SK-N-SH treated with all-trans-retinoic acid at 6 μM for 48 hours (cell line): ENCODE results near the gene MEX3B.

Experiments used
- ATAC-seq: fragments of 200-7000 bp; cut with Tn5 transposase; 3 replicates; pipeline ENCODE4 v1.9.1; 2020; ENCODE audit warnings: mild to moderate bottlenecking, moderate library complexity
- ARNTL ChIP-seq: fragments of 450-650 bp; formaldehyde crosslinking; IDR thresholded peaks from 2 replicates; pipeline ENCODE4 v1.5.0; 2020; ENCODE audit warnings: low read depth, mild to moderate bottlenecking, moderate library complexity, borderline replicate concordance
- BACH2 ChIP-seq: fragments of 250-450 bp; sonication (Bioruptor Pico); IDR thresholded peaks from 2 replicates; pipeline ENCODE4 v1.9.0; 2021; ENCODE audit warnings: mild to moderate bottlenecking, borderline replicate concordance
- CSDC2 ChIP-seq: fragments of 250-450 bp; sonication (Bioruptor Pico); IDR thresholded peaks from 2 replicates; pipeline ENCODE4 v1.5.0; 2020; ENCODE audit warnings: mild to moderate bottlenecking, moderate library complexity
- GLIS3 ChIP-seq: fragments of 250-450 bp; sonication (Bioruptor Pico); IDR thresholded peaks from 2 replicates; pipeline ENCODE4 v1.5.0; 2020; ENCODE audit warnings: mild to moderate bottlenecking, moderate library complexity
- ISL1 ChIP-seq: fragments of 250-450 bp; sonication (Bioruptor Pico); IDR thresholded peaks from 2 replicates; pipeline ENCODE4 v2.1.2; 2022; ENCODE audit warnings: mild to moderate bottlenecking, moderate library complexity
- OSR1 ChIP-seq: fragments of 250-450 bp; sonication (Bioruptor Pico); IDR thresholded peaks from 2 replicates; pipeline ENCODE4 v1.8.0; 2022; ENCODE audit warnings: moderate library complexity, mild to moderate bottlenecking, inconsistent platforms
- RARB ChIP-seq: fragments of 250-450 bp; sonication (Bioruptor Pico); IDR thresholded peaks from 2 replicates; pipeline ENCODE4 v1.8.0; 2021; ENCODE audit warnings: mild to moderate bottlenecking, moderate library complexity
- SNAI2 ChIP-seq: fragments of 250-450 bp; sonication (Bioruptor Pico); IDR thresholded peaks from 2 replicates; pipeline ENCODE4 v1.5.0; 2020; ENCODE audit warnings: mild to moderate bottlenecking, moderate library complexity
- TCF4 ChIP-seq: fragments of 250-450 bp; sonication (Bioruptor Pico); IDR thresholded peaks from 2 replicates; pipeline ENCODE4 v1.8.0; 2021; ENCODE audit warnings: mild to moderate bottlenecking, moderate library complexity, borderline replicate concordance
- TOX ChIP-seq: fragments of 250-450 bp; sonication (Bioruptor Pico); IDR thresholded peaks from 2 replicates; pipeline ENCODE4 v1.8.0; 2021; ENCODE audit warnings: mild to moderate bottlenecking, moderate library complexity, borderline replicate concordance
- ZC3H10 ChIP-seq: fragments of 250-450 bp; sonication (Bioruptor Pico); IDR thresholded peaks from 2 replicates; pipeline ENCODE4 v1.5.1; 2021; ENCODE audit warnings: mild to moderate bottlenecking, moderate library complexity
- ZFP3 ChIP-seq: fragments of 250-450 bp; sonication (Bioruptor Pico); IDR thresholded peaks from 2 replicates; pipeline ENCODE4 v1.5.0; 2020; ENCODE audit warnings: mild to moderate bottlenecking, moderate library complexity
- ZFP30 ChIP-seq: fragments of 450-650 bp; formaldehyde crosslinking; IDR thresholded peaks from 2 replicates; pipeline ENCODE4 v1.5.0; 2022; ENCODE audit warnings: mild to moderate bottlenecking, moderate library complexity
- ZNF565 ChIP-seq: fragments of 450-650 bp; formaldehyde crosslinking; conservative IDR thresholded peaks from 2 replicates; pipeline ENCODE4 v1.5.0; 2020; ENCODE audit warnings: low read depth, mild to moderate bottlenecking, moderate library complexity
- ZNF70 ChIP-seq: fragments of 450-650 bp; formaldehyde crosslinking; IDR thresholded peaks from 2 replicates; pipeline ENCODE4 v1.5.0; 2020; ENCODE audit warnings: mild to moderate bottlenecking, moderate library complexity
- ZNF8 ChIP-seq: fragments of 450-650 bp; formaldehyde crosslinking; IDR thresholded peaks from 2 replicates; pipeline ENCODE4 v1.5.0; 2020; ENCODE audit warnings: mild to moderate bottlenecking, moderate library complexity
- TF ChIP-seq, protein P1 (sequence below): fragments of 250-450 bp; sonication (Bioruptor Pico); IDR thresholded peaks from 2 replicates; pipeline ENCODE4 v1.8.0; 2021; ENCODE audit warnings: low read depth, mild to moderate bottlenecking, moderate library complexity, borderline replicate concordance
- TF ChIP-seq, protein P2 (sequence below): fragments of 250-450 bp; sonication (Bioruptor Pico); IDR thresholded peaks from 2 replicates; pipeline ENCODE4 v1.5.1; 2020; ENCODE audit warnings: low read depth, mild to moderate bottlenecking, moderate library complexity
- TF ChIP-seq, protein P3 (sequence below): fragments of 250-450 bp; sonication (Bioruptor Pico); IDR thresholded peaks from 2 replicates; pipeline ENCODE4 v1.5.1; 2021; ENCODE audit warnings: mild to moderate bottlenecking, moderate library complexity

The MEX3B gene

DNA sequence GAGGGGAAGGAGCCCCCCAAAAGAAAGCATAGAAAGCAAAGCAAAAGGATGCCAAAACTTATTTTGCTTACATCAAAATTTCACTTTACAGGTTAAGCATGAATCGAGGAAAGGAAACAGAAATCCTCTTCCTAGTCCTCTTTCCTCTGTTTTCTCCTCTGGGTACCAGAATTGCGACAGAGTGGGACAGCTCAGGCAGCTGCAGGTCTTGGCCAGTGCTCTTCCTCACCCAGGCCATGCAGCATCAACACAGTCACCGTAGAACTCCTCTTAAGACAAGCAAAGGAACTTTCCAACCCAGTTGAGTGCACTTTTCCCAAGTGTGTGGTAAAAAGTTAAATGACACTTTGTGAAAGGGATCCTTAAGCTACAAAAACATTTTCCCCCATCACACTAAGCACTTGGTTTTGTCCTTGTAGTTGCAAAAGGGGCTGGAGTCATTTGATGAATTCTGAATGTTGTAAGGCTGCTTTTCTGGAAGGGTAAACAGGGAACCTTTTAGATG, 45.9 kb upstream of the MEX3B start:
- TF ChIP-seq GLIS3 (CRISPR knock-in tag) (no peak), ZFP30 (CRISPR knock-in tag) (no peak), TCF4 (no peak), ZNF565 (CRISPR knock-in tag) (no peak), SNAI2 (CRISPR knock-in tag) (no peak), ZNF8 (CRISPR knock-in tag) (no peak)
- TF ChIP-seq, protein P1, sequence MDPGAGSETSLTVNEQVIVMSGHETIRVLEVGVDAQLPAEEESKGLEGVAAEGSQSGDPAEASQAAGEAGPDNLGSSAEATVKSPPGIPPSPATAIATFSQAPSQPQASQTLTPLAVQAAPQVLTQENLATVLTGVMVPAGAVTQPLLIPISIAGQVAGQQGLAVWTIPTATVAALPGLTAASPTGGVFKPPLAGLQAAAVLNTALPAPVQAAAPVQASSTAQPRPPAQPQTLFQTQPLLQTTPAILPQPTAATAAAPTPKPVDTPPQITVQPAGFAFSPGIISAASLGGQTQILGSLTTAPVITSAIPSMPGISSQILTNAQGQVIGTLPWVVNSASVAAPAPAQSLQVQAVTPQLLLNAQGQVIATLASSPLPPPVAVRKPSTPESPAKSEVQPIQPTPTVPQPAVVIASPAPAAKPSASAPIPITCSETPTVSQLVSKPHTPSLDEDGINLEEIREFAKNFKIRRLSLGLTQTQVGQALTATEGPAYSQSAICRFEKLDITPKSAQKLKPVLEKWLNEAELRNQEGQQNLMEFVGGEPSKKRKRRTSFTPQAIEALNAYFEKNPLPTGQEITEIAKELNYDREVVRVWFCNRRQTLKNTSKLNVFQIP, result no peak
- TF ChIP-seq, protein P2, sequence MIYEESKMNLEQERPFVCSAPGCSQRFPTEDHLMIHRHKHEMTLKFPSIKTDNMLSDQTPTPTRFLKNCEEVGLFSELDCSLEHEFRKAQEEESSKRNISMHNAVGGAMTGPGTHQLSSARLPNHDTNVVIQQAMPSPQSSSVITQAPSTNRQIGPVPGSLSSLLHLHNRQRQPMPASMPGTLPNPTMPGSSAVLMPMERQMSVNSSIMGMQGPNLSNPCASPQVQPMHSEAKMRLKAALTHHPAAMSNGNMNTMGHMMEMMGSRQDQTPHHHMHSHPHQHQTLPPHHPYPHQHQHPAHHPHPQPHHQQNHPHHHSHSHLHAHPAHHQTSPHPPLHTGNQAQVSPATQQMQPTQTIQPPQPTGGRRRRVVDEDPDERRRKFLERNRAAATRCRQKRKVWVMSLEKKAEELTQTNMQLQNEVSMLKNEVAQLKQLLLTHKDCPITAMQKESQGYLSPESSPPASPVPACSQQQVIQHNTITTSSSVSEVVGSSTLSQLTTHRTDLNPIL (CRISPR knock-in tag), result no peak
- ATAC-seq, result no peak

- TF ChIP-seq ISL1 (CRISPR knock-in tag) (no peak), ZFP30 (CRISPR knock-in tag) (no peak), ARNTL (CRISPR knock-in tag) (no peak), ZC3H10 (CRISPR knock-in tag) (no peak), OSR1 (CRISPR knock-in tag) (no peak), CSDC2 (no peak), ZFP3 (CRISPR knock-in tag) (no peak), RARB (CRISPR knock-in tag) (no peak), ZNF70 (CRISPR knock-in tag) (no peak), BACH2 (CRISPR knock-in tag) (no peak), ZNF8 (CRISPR knock-in tag) (no peak), TOX (CRISPR knock-in tag) (no peak)
- TF ChIP-seq, protein P1, result no peak
- TF ChIP-seq, protein P3, sequence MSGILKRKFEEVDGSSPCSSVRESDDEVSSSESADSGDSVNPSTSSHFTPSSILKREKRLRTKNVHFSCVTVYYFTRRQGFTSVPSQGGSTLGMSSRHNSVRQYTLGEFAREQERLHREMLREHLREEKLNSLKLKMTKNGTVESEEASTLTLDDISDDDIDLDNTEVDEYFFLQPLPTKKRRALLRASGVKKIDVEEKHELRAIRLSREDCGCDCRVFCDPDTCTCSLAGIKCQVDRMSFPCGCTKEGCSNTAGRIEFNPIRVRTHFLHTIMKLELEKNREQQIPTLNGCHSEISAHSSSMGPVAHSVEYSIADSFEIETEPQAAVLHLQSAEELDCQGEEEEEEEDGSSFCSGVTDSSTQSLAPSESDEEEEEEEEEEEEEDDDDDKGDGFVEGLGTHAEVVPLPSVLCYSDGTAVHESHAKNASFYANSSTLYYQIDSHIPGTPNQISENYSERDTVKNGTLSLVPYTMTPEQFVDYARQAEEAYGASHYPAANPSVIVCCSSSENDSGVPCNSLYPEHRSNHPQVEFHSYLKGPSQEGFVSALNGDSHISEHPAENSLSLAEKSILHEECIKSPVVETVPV (CRISPR knock-in tag), result no peak
- TF ChIP-seq, protein P2 (CRISPR knock-in tag), result no peak
- ATAC-seq, result no peak
Observed at GRCh38 chr15:82086243-82086995, 40.6 kb upstream of the MEX3B start.

DNA sequence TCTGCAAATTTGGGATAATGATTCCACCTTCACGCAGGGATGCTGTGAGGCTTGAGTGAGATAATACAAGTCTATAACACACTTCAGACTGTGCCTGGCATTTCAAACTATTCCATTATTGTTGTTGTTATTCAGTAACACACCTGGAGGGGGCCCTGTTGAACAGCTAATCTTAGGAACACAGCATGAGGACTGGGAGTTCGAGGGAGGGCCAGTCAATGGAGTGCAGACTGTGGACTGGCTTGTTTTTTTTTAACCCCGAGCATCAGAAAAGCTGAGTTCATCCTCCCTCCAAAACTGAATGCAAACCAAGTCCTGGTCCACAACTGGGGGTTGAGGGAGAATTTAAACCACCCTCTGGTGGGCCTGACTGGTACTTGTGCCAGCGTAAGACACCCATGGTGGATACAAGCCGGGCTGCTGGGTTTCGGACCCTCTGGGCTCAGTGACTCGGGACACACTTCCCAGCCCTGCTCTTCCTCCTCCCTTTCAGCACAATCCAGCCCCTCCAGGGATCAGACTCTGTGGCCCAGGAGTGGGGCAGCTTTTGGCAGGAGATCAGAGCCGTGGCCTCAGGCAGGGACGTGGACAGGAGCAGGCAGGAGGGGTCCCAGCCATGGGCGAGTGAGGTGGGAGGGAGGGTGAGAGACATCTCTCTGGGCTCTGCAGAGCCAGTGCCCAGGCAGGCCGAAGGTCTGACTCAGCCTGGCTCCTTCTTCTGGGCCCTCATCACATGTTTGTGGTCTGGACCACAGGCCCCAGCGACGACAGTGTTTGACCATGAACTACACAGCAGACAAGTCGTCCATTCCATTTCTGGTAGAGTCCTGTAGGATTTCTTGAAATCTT, 36.3 kb upstream of the MEX3B start:
- TF ChIP-seq BACH2 (CRISPR knock-in tag), result no peak
- no peak for TF ChIP-seq ISL1 (CRISPR knock-in tag)
- TF ChIP-seq ARNTL (CRISPR knock-in tag), result no peak
- TF ChIP-seq, protein P3 (CRISPR knock-in tag), result no peak
- no peak for TF ChIP-seq TCF4
- no peak for TF ChIP-seq ZFP30 (CRISPR knock-in tag)
- TF ChIP-seq ZFP3 (CRISPR knock-in tag), result no peak
- peak; percentile 91 for ATAC-seq
